ENCODE measurements around the gene UMAD1.

Gene UMAD1

GRCh38 chr7:7640221-7641128 lies at the start of gene UMAD1:
TSS of gene UMAD1 (plus strand) at chr7:7640752. CDS start at chr7:7673372, 32,620 bp downstream.
- Mint-ChIP-seq H3K4me1 (peaks cover 45% of the 10 kb centered on the region), H3K36me3 (peaks cover 22% of the 10 kb centered on the region), H3K27ac (peak within 1 kb of the TSS; percentile 98), H3K27me3 (no peaks in the 10 kb centered on the region), H3K9me3 (no peaks in the 10 kb centered on the region), H3K4me3 (peak within 1 kb of the TSS; percentile 80)
- ATAC-seq, result peak; percentile 99

- Mint-ChIP-seq H3K4me1 (no peaks in the 10 kb centered on the region), H3K27me3 (no peaks in the 10 kb centered on the region), H3K9me3 (no peaks in the 10 kb centered on the region), H3K27ac (no peak overlapping the region), H3K4me3 (no peak overlapping the region), H3K36me3 (peaks cover 33% of the 10 kb centered on the region)
- no peak for ATAC-seq
Observed at GRCh38 chr7:7595451-7595850, 45.1 kb upstream of the UMAD1 start.

GRCh38 chr7:7596176-7596575 lies 44.4 kb upstream of the UMAD1 start:
- H3K4me3 Mint-ChIP-seq, result no peak overlapping the region
- H3K27ac Mint-ChIP-seq, result no peak overlapping the region
- ATAC-seq, result no peak
- no peaks in the 10 kb centered on the region for H3K4me1 Mint-ChIP-seq
- peaks cover 33% of the 10 kb centered on the region for H3K36me3 Mint-ChIP-seq
- H3K9me3 Mint-ChIP-seq, result no peaks in the 10 kb centered on the region
- no peaks in the 10 kb centered on the region for H3K27me3 Mint-ChIP-seq

GRCh38 chr7:7607010-7607409 lies 33.5 kb upstream of the UMAD1 start:
- Mint-ChIP-seq H3K27ac (no peak overlapping the region), H3K4me3 (no peak overlapping the region), H3K36me3 (peaks cover 14% of the 10 kb centered on the region), H3K27me3 (no peaks in the 10 kb centered on the region), H3K9me3 (no peaks in the 10 kb centered on the region), H3K4me1 (no peaks in the 10 kb centered on the region)
- ATAC-seq, result no peak

- Mint-ChIP-seq H3K27me3 (no peaks in the 10 kb centered on the region), H3K4me3 (no peak overlapping the region), H3K36me3 (peaks cover 18% of the 10 kb centered on the region), H3K27ac (no peak overlapping the region), H3K4me1 (no peaks in the 10 kb centered on the region), H3K9me3 (no peaks in the 10 kb centered on the region)
- no peak for ATAC-seq
Observed at GRCh38 chr7:7609330-7609729, 31.2 kb upstream of the UMAD1 start.

GRCh38 chr7:7612519-7612918 lies 28.0 kb upstream of the UMAD1 start:
- H3K27me3 Mint-ChIP-seq, result no peaks in the 10 kb centered on the region
- H3K4me3 Mint-ChIP-seq, result no peak overlapping the region
- no peak for ATAC-seq
- H3K9me3 Mint-ChIP-seq, result no peaks in the 10 kb centered on the region
- H3K4me1 Mint-ChIP-seq, result no peaks in the 10 kb centered on the region
- H3K27ac Mint-ChIP-seq, result no peak overlapping the region
- peaks cover 10% of the 10 kb centered on the region for H3K36me3 Mint-ChIP-seq

- H3K4me1 Mint-ChIP-seq, result no peaks in the 10 kb centered on the region
- H3K4me3 Mint-ChIP-seq, result no peak overlapping the region
- H3K9me3 Mint-ChIP-seq, result no peaks in the 10 kb centered on the region
- H3K36me3 Mint-ChIP-seq, result peaks cover 4% of the 10 kb centered on the region
- ATAC-seq, result no peak
- H3K27me3 Mint-ChIP-seq, result no peaks in the 10 kb centered on the region
- H3K27ac Mint-ChIP-seq, result no peak overlapping the region
Observed at GRCh38 chr7:7613210-7613609, 27.3 kb upstream of the UMAD1 start.

GRCh38 chr7:7614018-7614741 lies 26.4 kb upstream of the UMAD1 start:
- H3K4me1 Mint-ChIP-seq, result no peaks in the 10 kb centered on the region
- peaks cover 4% of the 10 kb centered on the region for H3K36me3 Mint-ChIP-seq
- H3K9me3 Mint-ChIP-seq, result no peaks in the 10 kb centered on the region
- H3K27ac Mint-ChIP-seq, result no peak overlapping the region
- no peak overlapping the region for H3K4me3 Mint-ChIP-seq
- ATAC-seq, result no peak
- H3K27me3 Mint-ChIP-seq, result no peaks in the 10 kb centered on the region

GRCh38 chr7:7617550-7617949 lies 23.0 kb upstream of the UMAD1 start:
- H3K27ac Mint-ChIP-seq, result no peak overlapping the region
- H3K4me1 Mint-ChIP-seq, result no peaks in the 10 kb centered on the region
- H3K36me3 Mint-ChIP-seq, result peaks cover under 1% of the 10 kb centered on the region
- no peaks in the 10 kb centered on the region for H3K9me3 Mint-ChIP-seq
- H3K27me3 Mint-ChIP-seq, result no peaks in the 10 kb centered on the region
- H3K4me3 Mint-ChIP-seq, result no peak overlapping the region
- ATAC-seq, result no peak

GRCh38 chr7:7618410-7618809 lies 22.1 kb upstream of the UMAD1 start:
- Mint-ChIP-seq H3K4me3 (no peak overlapping the region), H3K4me1 (no peaks in the 10 kb centered on the region), H3K36me3 (no peaks in the 10 kb centered on the region), H3K9me3 (no peaks in the 10 kb centered on the region), H3K27ac (no peak overlapping the region), H3K27me3 (no peaks in the 10 kb centered on the region)
- no peak for ATAC-seq

- ATAC-seq, result no peak
- Mint-ChIP-seq H3K4me3 (no peak overlapping the region), H3K36me3 (no peaks in the 10 kb centered on the region), H3K27ac (no peak overlapping the region), H3K9me3 (no peaks in the 10 kb centered on the region), H3K4me1 (no peaks in the 10 kb centered on the region), H3K27me3 (no peaks in the 10 kb centered on the region)
Observed at GRCh38 chr7:7620236-7620635, 20.3 kb upstream of the UMAD1 start.

GRCh38 chr7:7620644-7621210 lies 19.8 kb upstream of the UMAD1 start:
- ATAC-seq, result no peak
- H3K9me3 Mint-ChIP-seq, result peaks cover 1% of the 10 kb centered on the region
- H3K4me3 Mint-ChIP-seq, result no peak overlapping the region
- peaks cover under 1% of the 10 kb centered on the region for H3K36me3 Mint-ChIP-seq
- H3K27ac Mint-ChIP-seq, result no peak overlapping the region
- no peaks in the 10 kb centered on the region for H3K27me3 Mint-ChIP-seq
- H3K4me1 Mint-ChIP-seq, result no peaks in the 10 kb centered on the region

- H3K4me3 Mint-ChIP-seq, result no peak overlapping the region
- no peaks in the 10 kb centered on the region for H3K27me3 Mint-ChIP-seq
- peaks cover 11% of the 10 kb centered on the region for H3K36me3 Mint-ChIP-seq
- ATAC-seq, result no peak
- no peaks in the 10 kb centered on the region for H3K4me1 Mint-ChIP-seq
- H3K9me3 Mint-ChIP-seq, result peaks cover 9% of the 10 kb centered on the region
- no peak overlapping the region for H3K27ac Mint-ChIP-seq
Observed at GRCh38 chr7:7628476-7628875, 12.1 kb upstream of the UMAD1 start.

GRCh38 chr7:7630626-7631329 lies 9.8 kb upstream of the UMAD1 start:
- Mint-ChIP-seq H3K9me3 (peaks cover 8% of the 10 kb centered on the region), H3K4me3 (no peak overlapping the region), H3K36me3 (peaks cover 9% of the 10 kb centered on the region), H3K4me1 (no peaks in the 10 kb centered on the region), H3K27ac (no peak overlapping the region), H3K27me3 (no peaks in the 10 kb centered on the region)
- no peak for ATAC-seq

- Mint-ChIP-seq H3K27ac (peak overlapping the region; percentile 98), H3K4me1 (peaks cover 39% of the 10 kb centered on the region), H3K27me3 (no peaks in the 10 kb centered on the region), H3K9me3 (no peaks in the 10 kb centered on the region), H3K36me3 (peaks cover 17% of the 10 kb centered on the region), H3K4me3 (peak overlapping the region; percentile 80)
- ATAC-seq, result no peak
Observed at GRCh38 chr7:7639421-7639820, 1.1 kb upstream of the UMAD1 start.

All from stimulated activated memory B cell treated with anti-CD40 and anti-IgM and Interleukin-4, amounts not matched to agents 10 μg/mL and 1 μg/mL and 100 μg/mL, for 72 hours (primary cell).